H1 (cell line): ENCODE results near the gene TFR2. TPM values are rescaled to one million over a fixed set of nuclear protein-coding genes. Genes with fewer than 3 reads are reported as not detected.

Source experiments
- CTCF ChIA-PET: fragments of 300-600 bp; sonication (Branson Sonifier 250); formaldehyde crosslinking; loops from one replicate; lab custom pipeline; 2021; ENCODE audit not compliant: partially characterized antibody; lab: Charles Lee
- POLR2A ChIA-PET: fragments of 300-600 bp; sonication (Branson Sonifier 250); formaldehyde crosslinking; loops from one replicate; lab custom pipeline; 2021; ENCODE audit warnings: inconsistent platforms; ENCODE audit not compliant: partially characterized antibody; lab: Charles Lee
- DNase-seq, 2 experiments: peaks; one replicate each; pipeline versions ENCODE4 v3.0.0 to v3.0.0-alpha.2; 2010 to 2022; ENCODE audit warnings: low spot score in 2 of 2, low read depth in 1 of 2, mixed read lengths in 1 of 2
- FAIRE-seq: peaks from 2 replicates; lab custom pipeline; 2011; peaks lifted over from hg19 to GRCh38; lab: Jason Lieb, UNC
- H2AFZ ChIP-seq: 2 replicates; pipeline ENCODE4 v1.8.1; 2012; ENCODE audit warnings: low read length, inconsistent platforms
- H2AK5ac ChIP-seq: 2 replicates; pipeline ENCODE4 v1.6.1; 2013; ENCODE audit warnings: low read depth, low read length
- H2BK120ac ChIP-seq: replicated peaks from 2 replicates; pipeline ENCODE3; 2013; ENCODE audit warnings: low read depth, low read length, inconsistent platforms
- H2BK12ac ChIP-seq: 2 replicates; pipeline ENCODE4 v1.6.1; 2013; ENCODE audit warnings: low read depth, low read length
- H2BK15ac ChIP-seq: 2 replicates; pipeline ENCODE4 v1.6.1; 2013; ENCODE audit warnings: low read length
- H2BK20ac ChIP-seq: 2 replicates; pipeline ENCODE4 v1.6.1; 2013; ENCODE audit warnings: low read length
- H2BK5ac ChIP-seq: 2 replicates; pipeline ENCODE4 v1.6.1; 2013; ENCODE audit warnings: low read depth, low read length
- H3K14ac ChIP-seq: 2 replicates; pipeline ENCODE4 v1.6.1; 2013; ENCODE audit warnings: inconsistent platforms; ENCODE audit not compliant: insufficient read length
- H3K18ac ChIP-seq: 2 replicates; pipeline ENCODE4 v1.6.1; 2013; ENCODE audit warnings: low read length; ENCODE audit errors: extremely low read depth
- H3K23ac ChIP-seq: 2 replicates; pipeline ENCODE4 v1.6.1; 2013; ENCODE audit warnings: inconsistent platforms; ENCODE audit not compliant: insufficient read length
- H3K23me2 ChIP-seq: 2 replicates; pipeline ENCODE4 v1.6.1; 2013; ENCODE audit warnings: low read depth, low read length
- H3K27ac ChIP-seq: 2 replicates; pipeline ENCODE4 v1.6.1; 2011; ENCODE audit warnings: low read depth, low read length, inconsistent platforms
- H3K27me3 ChIP-seq, 4 experiments: replicated peaks in 1 of 4; 1 replicate in 1 of 4; 2 replicates in 3 of 4; pipeline versions ENCODE4 v1.6.1 to v1.8.1; 2011 to 2013; ENCODE audit warnings: low read length in 3 of 4, mild to moderate bottlenecking in 3 of 4, inconsistent platforms in 2 of 4, mixed read lengths in 2 of 4, moderate library complexity in 1 of 4; ENCODE audit not compliant: control insufficient read depth in 3 of 4, insufficient read depth in 3 of 4; ENCODE audit errors: extremely low read depth in 1 of 4
- H3K36me3 ChIP-seq, 4 experiments: 2 replicates each; pipeline versions ENCODE4 v1.6.1 to v1.8.1; 2011 to 2013; ENCODE audit warnings: mild to moderate bottlenecking in 4 of 4, low read length in 3 of 4, moderate library complexity in 2 of 4, control low read depth in 1 of 4, inconsistent platforms in 1 of 4; ENCODE audit not compliant: insufficient read depth in 4 of 4, control insufficient read depth in 2 of 4
- H3K4ac ChIP-seq: replicated peaks from 2 replicates; pipeline ENCODE3; 2013; ENCODE audit warnings: low read length, low read depth, mixed read lengths, inconsistent platforms; ENCODE audit not compliant: insufficient read length
- H3K4me1 ChIP-seq, 4 experiments: replicated peaks in 1 of 4; 1 replicate in 1 of 4; 2 replicates in 3 of 4; pipeline versions ENCODE4 v1.6.1 to v1.8.1; 2011 to 2013; ENCODE audit warnings: low read length in 3 of 4, inconsistent platforms in 2 of 4, mixed read lengths in 1 of 4; ENCODE audit not compliant: insufficient read depth in 4 of 4, control insufficient read depth in 3 of 4
- H3K4me2 ChIP-seq, 2 experiments: 2 replicates each; pipeline versions ENCODE4 v1.6.1 to v1.8.1; 2011 to 2013; ENCODE audit warnings: low read depth in 2 of 2, low read length in 2 of 2, control low read depth in 1 of 2, inconsistent platforms in 1 of 2, mild to moderate bottlenecking in 1 of 2; ENCODE audit not compliant: insufficient read depth in 1 of 2
- H3K4me3 ChIP-seq, 4 experiments: fragments of 200-600, 300-600 bp in 1 of 4; sonication (generic), shearing (Covaris generic), sonication (Bioruptor Twin) in 1 of 4; 2 replicates each; pipeline versions ENCODE4 v1.5.1 to v1.8.1; 2011 to 2016; ENCODE audit warnings: low read length in 4 of 4, low read depth in 3 of 4, control low read depth in 2 of 4, inconsistent platforms in 2 of 4, mild to moderate bottlenecking in 2 of 4, mixed read lengths in 1 of 4, moderate library complexity in 1 of 4; ENCODE audit not compliant: insufficient read depth in 2 of 4; ENCODE audit errors: extremely low read depth in 1 of 4
- H3K56ac ChIP-seq: replicated peaks from 2 replicates; pipeline ENCODE3; 2013; ENCODE audit warnings: low read depth, mild to moderate bottlenecking, mixed read lengths, low read length, inconsistent platforms; ENCODE audit not compliant: insufficient read length
- H3K79me1 ChIP-seq: 2 replicates; pipeline ENCODE4 v1.6.1; 2013; ENCODE audit warnings: low read depth, low read length, control low read depth
- H3K79me2 ChIP-seq, 2 experiments: 2 replicates each; pipeline versions ENCODE4 v1.6.1 to v1.8.1; 2012 to 2013; ENCODE audit warnings: low read length in 2 of 2, mild to moderate bottlenecking in 2 of 2, inconsistent platforms in 1 of 2; ENCODE audit not compliant: insufficient read depth in 2 of 2, control insufficient read depth in 1 of 2
- H3K9ac ChIP-seq, 4 experiments: replicated peaks in 1 of 4; 1 replicate in 1 of 4; 2 replicates in 3 of 4; pipeline versions ENCODE4 v1.6.1 to v1.8.1; 2011 to 2013; ENCODE audit warnings: low read depth in 3 of 4, low read length in 3 of 4, control low read depth in 2 of 4, mild to moderate bottlenecking in 2 of 4, moderate library complexity in 2 of 4, inconsistent platforms in 1 of 4; ENCODE audit errors: extremely low read depth in 1 of 4
- H3K9me3 ChIP-seq, 2 experiments: 2 replicates each; pipeline versions ENCODE4 v1.6.1 to v1.8.1; 2012 to 2013; ENCODE audit warnings: mild to moderate bottlenecking in 2 of 2, moderate library complexity in 2 of 2, control low read depth in 1 of 2, inconsistent platforms in 1 of 2, low read depth in 1 of 2, low read length in 1 of 2, mixed read lengths in 1 of 2; ENCODE audit not compliant: insufficient read depth in 2 of 2
- H4K20me1 ChIP-seq, 2 experiments: replicated peaks in 1 of 2; 2 replicates each; pipeline versions ENCODE3 to v1.8.1; 2011 to 2013; ENCODE audit warnings: inconsistent platforms in 2 of 2, low read length in 2 of 2, mild to moderate bottlenecking in 1 of 2; ENCODE audit not compliant: insufficient read depth in 2 of 2, control insufficient read depth in 1 of 2
- H4K5ac ChIP-seq: 2 replicates; pipeline ENCODE4 v1.6.1; 2013; ENCODE audit warnings: low read length, low read depth, mixed read lengths, inconsistent platforms; ENCODE audit not compliant: insufficient read length
- H4K8ac ChIP-seq: 2 replicates; pipeline ENCODE4 v1.8.0; 2013; ENCODE audit warnings: mild to moderate bottlenecking, moderate library complexity, low read length, inconsistent platforms; ENCODE audit not compliant: insufficient read depth; ENCODE audit errors: extremely low read depth
- H4K91ac ChIP-seq: replicated peaks from 2 replicates; pipeline ENCODE3; 2013; ENCODE audit warnings: low read length, mixed read lengths, inconsistent platforms; ENCODE audit not compliant: insufficient read length
- POLR2A ChIP-seq, 2 experiments: IDR thresholded peaks; 1 replicate in 1 of 2; 2 replicates in 1 of 2; pipeline ENCODE4 v1.6.1; 2011; ENCODE audit warnings: low read depth in 2 of 2, low read length in 2 of 2, mild to moderate bottlenecking in 2 of 2; ENCODE audit errors: control extremely low read depth in 1 of 2
- POLR2AphosphoS5 ChIP-seq: IDR thresholded peaks from 2 replicates; pipeline ENCODE4 v1.6.1; 2011; ENCODE audit warnings: low read depth, low read length
- ZNF274 ChIP-seq: IDR thresholded peaks from 2 replicates; pipeline ENCODE4 v1.7.0; 2012; ENCODE audit warnings: low read length, borderline replicate concordance; ENCODE audit errors: extremely low read depth
- WGBS, 2 experiments: shearing (Covaris generic) in 1 of 2; methylation state at CpG; one replicate each; pipeline versions ENCODE4 v1.1.6 to v1.1.7; 2013 to 2015; ENCODE audit warnings: low lambda C conversion rate in 2 of 2, mixed read lengths in 2 of 2, inconsistent platforms in 1 of 2, low coverage in 1 of 2, missing lambda C conversion rate in 1 of 2; ENCODE audit not compliant: insufficient replicate concordance in 2 of 2, insufficient coverage in 1 of 2, insufficient read length in 1 of 2; ENCODE audit errors: extremely low coverage in 1 of 2, missing lambda C conversion rate in 1 of 2; 5-methylcytosine and 5-hydroxymethylcytosine counted together
- polyA plus RNA-seq, 7 experiments: library from polyadenylated mRNA; depleted of rRNA in 3 of 7; stranded (reverse) in 5 of 7; unstranded in 2 of 7; fragments of >200 nt in 5 of 7; fragments of 200-250 nt in 2 of 7; gene quantifications; 1 replicate in 5 of 7; 2 replicates in 1 of 7; 4 replicates in 1 of 7; pipeline versions ENCODE4 v1.2.1 to v1.2.3, GENCODE V29; 2011 to 2013; ENCODE audit warnings: missing spikeins in 2 of 7, mixed read lengths in 2 of 7
- total RNA-seq: library from RNA; stranded (reverse); fragmentation: NEBNext Ultra II Directional; extraction: Animal tissue kit (Norgen Biotek cat#: 25700); gene quantifications from 2 replicates; pipeline ENCODE4 v1.2.1, GENCODE V29; 2021

TFR2 gene
- total and polyA plus RNA-seq, 2 of the 8 experiments (the other 6 are each of a cell fraction or from before 2014, with no cell fraction given): 4.6 to 5.7 TPM

DNA sequence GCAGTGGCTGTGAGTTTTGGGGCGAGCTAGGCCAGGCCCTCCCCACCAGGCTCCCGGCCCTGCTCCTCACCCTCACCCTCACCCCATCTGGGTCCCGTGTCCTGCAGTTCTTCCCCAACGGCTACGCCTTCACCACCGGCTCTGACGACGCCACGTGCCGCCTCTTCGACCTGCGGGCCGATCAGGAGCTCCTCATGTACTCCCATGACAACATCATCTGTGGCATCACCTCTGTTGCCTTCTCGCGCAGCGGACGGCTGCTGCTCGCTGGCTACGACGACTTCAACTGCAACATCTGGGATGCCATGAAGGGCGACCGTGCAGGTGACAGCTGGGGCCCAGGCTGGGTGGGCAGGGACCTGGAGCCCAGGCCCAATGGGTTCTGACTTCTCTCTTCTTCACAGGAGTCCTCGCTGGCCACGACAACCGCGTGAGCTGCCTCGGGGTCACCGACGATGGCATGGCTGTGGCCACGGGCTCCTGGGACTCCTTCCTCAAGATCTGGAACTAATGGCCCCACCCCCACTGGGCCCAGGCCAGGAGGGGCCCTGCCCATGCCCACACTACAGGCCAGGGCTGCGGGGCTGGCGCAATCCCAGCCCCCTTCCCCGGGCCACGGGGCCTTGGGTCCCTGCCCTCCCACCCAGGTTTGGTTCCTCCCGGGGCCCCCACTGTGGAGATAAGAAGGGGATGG, 37.1 kb upstream of the TFR2 start:
- H2BK12ac ChIP-seq: no peak overlapping the region
- no peak overlapping the region for H2BK120ac ChIP-seq
- 94% methylated on average over 34 of the region's 35 CpGs; no CpG with 5 or more reads in 1 of the 2 experiments for WGBS, 2 experiments
- no peak overlapping the region for H3K4ac ChIP-seq
- no peak overlapping the region for H3K4me3 ChIP-seq
- no peak for FAIRE-seq
- H3K4me1 ChIP-seq: peaks cover 0 to 7% (median 4%) of the 10 kb centered on the region in 4 experiments; a peak in 6 of 7 replicates
- no peak overlapping the region for H4K5ac ChIP-seq
- H3K4me2 ChIP-seq: no peak overlapping the region
- H4K20me1 ChIP-seq: peaks cover 13 to 33% of the 10 kb centered on the region in 2 experiments
- H3K23me2 ChIP-seq: peaks cover 8% of the 10 kb centered on the region; the same call in 1 of the 2 replicates
- no peaks in the 10 kb centered on the region for H3K79me2 ChIP-seq
- H3K79me1 ChIP-seq: peaks cover 3% of the 10 kb centered on the region
- peak; percentile 69; the same call in 1 of the 2 replicates for TF ChIP-seq POLR2AphosphoS5
- TF ChIP-seq POLR2A (IDR thresholded peaks at IDR 0.05; ENCODE audit: control extremely low read depth in 1 of 2, low read depth in 2 of 2, low read length in 2 of 2): peak in 1 of 2 experiments; percentile 8; a peak in 1 of 3 replicates
- no peak for TF ChIP-seq ZNF274
- POLR2A ChIA-PET: interaction anchor here (0.6 to 10.3 kb wide), 20 partner anchors 11 to 173 kb away, joined by 3 to 257 read pairs (median 4); partner anchors contain the start of genes ACTL6B, GIGYF1, MOSPD3 and PCOLCE
- peak in 1 of 2 experiments; percentile 59 for DNase-seq
- H3K14ac ChIP-seq: no peak overlapping the region
- no peak overlapping the region for H2AK5ac ChIP-seq
- no peak overlapping the region for H2BK15ac ChIP-seq
- no peak overlapping the region for H4K91ac ChIP-seq
- CTCF ChIA-PET: interaction anchor here (1.0 to 20.7 kb wide), 5 partner anchors 14 to 50 kb away, joined by 3 to 254 read pairs (median 12); partner anchors contain the start of genes GIGYF1 and POP7
- H3K18ac ChIP-seq: no peak overlapping the region
- 0 out of 2 replicates have a peak overlapping the region, but pooled peaks have one; percentile 65 for H4K8ac ChIP-seq
- no peak overlapping the region for H3K27ac ChIP-seq
- peaks cover 16 to 67% (median 38%) of the 10 kb centered on the region in 4 experiments; a peak in 7 of 8 replicates for H3K36me3 ChIP-seq
- no peak overlapping the region for H2BK20ac ChIP-seq
- H2AFZ ChIP-seq: no peak overlapping the region
- H3K23ac ChIP-seq: no peak overlapping the region
- H3K9me3 ChIP-seq: no peaks in the 10 kb centered on the region
- no peak overlapping the region for H3K9ac ChIP-seq
- H3K56ac ChIP-seq: no peak overlapping the region
- H2BK5ac ChIP-seq: peak overlapping the region; percentile 24; the same call in 1 of the 2 replicates
- no peaks in the 10 kb centered on the region for H3K27me3 ChIP-seq
